HS-27A (cell line): ENCODE measurements around the gene PDE9A.

Experiments
- DNase-seq: peaks from one replicate; pipeline ENCODE4 v3.0.0-alpha.2; 2012; ENCODE audit warnings: low read depth, missing footprints

The PDE9A gene

DNA sequence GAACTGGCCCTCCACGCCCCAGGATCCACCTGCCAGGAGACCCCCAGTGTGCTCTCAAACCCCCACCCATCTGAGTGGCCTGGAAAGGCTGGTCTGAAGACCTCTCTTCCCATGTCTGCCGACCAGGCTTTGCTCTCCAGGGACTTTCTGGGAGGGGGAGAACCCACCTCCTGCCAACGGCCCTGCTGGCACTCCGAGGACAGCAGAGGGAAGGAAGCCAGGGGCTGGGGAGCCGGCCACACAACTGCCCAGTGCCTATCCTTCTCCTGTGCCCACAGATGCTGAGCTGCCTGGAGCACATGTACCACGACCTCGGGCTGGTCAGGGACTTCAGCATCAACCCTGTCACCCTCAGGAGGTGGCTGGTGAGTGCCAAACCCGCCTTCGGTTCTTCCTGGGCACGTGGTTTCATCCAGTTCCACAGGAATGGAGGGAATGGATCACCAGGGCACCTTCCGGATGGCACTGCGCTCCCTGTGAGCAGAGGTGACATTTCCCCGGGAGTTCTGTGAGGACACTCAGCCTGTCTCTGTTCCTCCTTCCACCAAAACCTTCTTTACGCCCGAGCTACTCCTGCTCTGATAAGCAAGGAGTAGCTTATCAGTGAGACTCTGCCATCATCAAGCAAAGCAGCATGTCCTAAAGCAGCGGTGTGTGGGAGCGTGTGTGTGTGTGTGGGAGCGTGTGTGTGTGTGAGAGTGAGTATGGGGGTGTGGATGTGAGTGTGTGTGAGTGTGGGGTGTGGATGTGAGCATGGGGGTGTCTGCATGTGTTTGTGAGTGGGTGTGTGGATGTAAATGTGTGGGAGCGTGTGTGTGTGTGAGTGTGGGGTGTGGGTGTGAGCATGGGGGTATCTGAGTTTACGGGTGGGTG, 105.5 kb downstream of the PDE9A start:
- no peak for DNase-seq

DNA sequence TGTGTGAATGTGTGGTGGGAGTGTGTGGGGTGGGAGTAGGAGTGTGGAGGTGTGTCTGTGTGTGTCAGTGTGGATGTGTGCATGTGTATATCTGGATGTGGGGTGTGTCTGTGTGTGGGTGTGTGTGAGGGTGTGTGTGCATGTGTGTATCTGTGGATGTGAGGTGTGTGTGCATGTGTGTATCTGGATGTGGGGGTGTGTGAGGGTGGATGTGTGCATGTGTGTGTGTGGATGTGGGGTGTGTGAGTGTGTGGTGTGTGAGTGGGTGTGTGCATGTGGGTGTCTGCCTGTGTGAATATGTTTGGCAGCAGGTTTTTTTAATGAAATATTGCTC, 106.1 kb downstream of the PDE9A start:
- no peak for DNase-seq

DNA sequence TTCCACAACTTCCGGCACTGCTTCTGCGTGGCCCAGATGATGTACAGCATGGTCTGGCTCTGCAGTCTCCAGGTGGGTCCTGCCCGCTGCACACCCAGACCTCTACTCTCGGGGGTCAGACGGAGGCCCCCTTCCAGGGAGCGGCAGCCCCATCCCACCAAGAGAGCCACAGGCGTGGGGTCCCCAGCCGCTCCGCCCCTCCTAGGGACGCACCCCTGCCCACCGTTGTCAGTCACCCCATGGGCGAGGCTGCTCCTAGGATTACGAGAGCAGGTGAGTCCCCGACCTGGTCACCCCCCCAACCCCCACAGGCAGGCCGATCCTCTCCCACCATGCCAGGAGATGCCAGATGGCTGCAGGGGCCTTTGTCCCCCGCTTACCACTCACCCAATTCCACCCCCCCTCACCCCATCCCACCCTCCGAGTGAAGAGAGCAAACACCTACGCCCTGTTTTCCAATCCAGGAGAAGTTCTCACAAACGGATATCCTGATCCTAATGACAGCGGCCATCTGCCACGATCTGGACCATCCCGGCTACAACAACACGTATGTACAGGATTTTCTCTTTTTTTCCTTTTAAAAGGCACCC, 107.0 kb downstream of the PDE9A start:
- DNase-seq: no peak

DNA sequence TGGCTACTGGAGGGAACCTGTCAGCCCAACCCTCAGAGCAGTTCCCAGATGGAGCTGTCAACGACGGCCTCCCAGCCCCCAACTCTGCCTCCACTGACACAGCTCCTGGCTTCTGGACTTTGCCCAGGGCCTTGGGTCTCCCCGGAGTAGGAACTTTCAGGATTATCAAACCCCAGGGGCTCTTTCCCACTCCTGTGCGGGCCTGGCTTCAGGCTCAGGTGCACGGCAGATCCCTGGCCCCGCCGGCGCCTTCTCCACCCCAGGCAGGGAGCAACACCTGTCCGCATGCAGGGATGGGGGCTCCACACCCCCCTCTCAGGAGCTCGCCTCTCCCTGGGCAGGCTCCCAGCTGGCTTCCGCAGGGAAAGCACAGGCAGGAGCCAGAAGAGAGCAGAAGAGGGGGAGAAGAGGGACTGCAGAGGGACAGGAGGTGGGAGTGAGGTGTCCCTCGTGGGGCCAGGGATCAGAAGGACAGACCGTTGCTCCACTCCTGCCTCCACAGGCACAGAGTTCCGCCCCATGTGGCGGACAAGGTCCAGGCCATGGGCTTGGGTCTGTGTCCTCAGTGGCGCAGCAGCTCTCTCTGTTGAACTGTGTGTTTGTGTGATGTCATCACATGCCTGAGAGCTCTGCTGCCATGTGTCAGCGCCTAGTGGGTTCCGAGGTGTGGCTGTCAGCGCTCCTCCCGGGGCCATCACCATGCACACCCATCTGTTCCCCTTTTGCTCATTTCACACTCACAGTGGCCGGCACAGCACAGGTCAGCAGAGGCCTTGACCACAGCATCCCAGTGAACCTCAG, 107.7 kb downstream of the PDE9A start:
- DNase-seq: no peak

DNA sequence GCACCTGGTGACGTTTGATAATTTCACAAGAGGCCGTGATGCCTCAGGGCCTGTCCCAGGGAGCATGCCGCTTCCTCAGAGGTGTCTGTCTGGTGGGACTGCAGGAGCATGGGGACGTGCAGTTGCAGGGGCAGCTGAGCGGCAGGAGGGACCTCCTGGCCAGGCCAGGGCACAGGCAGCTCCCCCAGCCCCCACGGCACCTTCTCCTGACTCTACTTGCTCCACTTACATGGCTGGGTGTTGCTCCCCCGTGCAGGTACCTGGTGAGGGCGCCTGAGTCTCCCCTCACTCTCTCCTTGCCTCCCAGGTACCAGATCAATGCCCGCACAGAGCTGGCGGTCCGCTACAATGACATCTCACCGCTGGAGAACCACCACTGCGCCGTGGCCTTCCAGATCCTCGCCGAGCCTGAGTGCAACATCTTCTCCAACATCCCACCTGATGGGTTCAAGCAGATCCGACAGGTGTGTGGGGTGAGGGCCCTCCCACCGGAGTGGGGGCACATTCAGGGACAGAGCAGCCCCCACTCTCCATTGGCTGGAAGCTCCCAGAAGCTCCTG, 108.4 kb downstream of the PDE9A start:
- no peak for DNase-seq

DNA sequence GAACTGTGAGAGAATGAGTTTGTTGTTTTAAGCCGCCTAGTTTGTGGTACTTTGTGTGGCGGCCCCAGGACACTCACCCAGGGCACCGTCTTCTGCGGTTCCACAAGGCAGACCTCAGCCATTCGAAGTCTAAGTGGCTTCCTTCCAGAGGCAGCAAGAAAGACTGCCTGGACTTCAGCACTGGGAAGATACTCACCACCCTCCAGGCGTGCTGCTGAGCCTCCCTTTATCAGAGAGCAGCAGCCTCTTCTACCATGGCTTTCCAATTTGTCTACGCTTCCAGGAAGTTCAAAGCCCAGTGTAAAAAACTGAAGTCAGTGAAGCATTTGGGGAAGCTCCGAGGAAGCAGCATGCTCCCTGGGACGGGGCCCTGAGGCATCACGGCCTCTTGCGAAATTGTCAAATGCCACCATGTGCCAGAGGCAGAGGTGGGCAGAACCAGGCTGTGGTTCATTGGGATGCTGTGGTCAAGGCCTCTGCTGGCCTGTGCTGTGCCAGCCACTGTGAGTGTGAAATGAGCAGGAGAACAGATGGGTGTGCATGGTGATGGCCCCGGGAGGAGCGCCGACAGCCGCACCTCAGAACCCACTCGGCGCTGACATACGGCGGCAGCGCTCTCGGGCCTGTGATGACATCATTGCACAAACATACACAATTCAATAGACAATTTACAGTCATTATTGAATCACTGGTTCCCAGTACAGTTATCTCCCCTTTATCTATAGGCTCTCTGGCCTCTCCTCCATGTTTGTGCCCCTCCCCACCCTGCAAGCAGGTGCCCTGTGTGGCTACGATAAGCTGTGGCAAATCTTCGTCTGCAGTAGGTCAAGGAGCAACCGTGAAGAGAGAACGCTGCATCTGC, 110.4 kb downstream of the PDE9A start:
- DNase-seq: no peak

DNA sequence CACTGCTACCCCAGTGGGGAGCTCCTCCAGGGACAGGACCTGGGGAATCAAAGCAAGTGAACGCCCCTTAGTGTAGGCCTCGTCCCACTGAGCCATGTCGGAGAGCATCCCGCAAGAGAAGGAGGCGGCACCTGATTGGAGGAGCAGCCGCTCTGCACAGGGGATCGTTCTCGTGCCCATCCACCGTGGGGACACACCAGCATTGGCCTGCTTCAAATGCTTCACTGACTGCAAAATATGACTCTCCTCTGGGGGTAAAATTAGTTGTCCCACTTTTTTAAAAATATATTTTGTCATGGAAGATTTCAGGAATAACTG, 111.0 kb downstream of the PDE9A start:
- no peak for DNase-seq

DNA sequence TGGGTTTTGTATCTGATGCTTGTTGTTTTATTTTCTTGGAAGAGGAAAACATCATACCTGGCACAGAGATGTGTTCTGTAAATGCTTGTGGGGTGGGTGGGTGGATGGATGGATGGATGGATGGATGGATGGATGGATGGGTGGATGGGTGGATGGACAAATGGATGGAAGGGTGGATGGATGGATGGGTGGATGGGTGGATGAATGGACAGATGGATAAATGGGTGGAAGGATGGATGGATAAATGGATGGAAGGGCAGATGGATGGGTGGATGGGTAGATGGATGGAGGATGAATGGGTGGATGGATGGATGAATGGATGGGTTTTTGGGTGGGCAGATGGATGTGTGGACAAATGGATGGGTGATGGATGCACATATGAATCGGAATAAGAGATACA, 111.5 kb downstream of the PDE9A start:
- DNase-seq: no peak

DNA sequence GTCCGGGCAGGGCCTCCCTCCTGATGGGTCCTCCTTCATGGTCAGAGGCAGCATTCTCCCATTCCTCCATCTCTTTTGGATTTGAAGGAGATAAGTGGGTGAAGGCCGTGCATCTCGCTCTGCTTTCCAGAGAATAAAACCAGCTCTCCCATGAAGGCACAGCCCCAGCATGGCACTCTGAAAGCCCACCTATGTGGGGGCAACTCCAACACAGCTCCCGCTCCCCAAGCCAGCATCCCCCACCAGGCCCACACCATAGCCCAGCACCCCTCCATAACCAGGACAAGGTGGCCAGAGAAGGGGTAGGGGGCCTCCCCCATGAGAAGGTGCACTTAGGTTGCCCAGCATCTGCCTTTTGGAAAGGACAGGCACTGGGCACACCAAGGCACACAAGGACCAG, 112.2 kb downstream of the PDE9A start:
- no peak for DNase-seq

DNA sequence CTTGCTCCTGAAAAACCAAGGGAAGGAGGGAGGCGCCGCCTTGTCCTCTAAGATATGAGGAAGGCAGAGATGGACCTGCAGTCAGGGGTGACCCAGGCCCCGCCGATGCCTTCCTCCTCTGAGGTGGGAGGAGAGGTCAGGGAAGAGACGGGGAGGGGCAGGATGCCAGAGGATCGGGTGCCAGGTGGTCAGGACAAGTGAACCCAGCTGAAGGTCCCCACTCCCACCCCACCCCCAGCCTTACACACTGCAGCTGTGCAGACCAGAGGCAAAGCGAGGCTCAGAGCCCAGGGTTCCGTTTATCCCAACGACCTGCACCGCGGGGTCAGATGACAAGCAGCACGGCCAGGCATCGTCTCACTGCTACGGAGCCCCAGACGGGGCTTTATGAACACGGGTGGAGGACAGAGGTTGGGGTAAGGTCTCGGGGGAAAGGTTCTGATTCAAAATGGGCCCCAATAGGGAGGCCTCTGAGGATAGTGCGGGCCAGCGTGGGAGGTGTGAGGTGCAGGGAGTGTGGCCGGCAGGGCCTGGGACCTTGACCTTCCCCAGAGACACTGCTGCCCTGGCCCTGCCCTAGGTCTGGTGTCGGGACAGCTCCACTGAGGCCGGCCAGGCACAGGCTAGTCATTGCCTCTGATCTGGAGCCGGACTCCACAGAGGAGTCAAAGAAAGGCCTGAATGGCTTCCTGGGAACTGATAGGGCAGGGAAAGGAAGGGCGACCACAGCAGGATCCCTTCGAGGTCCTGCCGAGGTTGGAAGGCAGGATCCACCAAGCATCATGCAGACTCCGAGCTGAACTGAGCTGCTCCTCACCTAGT, 113.5 kb downstream of the PDE9A start:
- no peak for DNase-seq

DNA sequence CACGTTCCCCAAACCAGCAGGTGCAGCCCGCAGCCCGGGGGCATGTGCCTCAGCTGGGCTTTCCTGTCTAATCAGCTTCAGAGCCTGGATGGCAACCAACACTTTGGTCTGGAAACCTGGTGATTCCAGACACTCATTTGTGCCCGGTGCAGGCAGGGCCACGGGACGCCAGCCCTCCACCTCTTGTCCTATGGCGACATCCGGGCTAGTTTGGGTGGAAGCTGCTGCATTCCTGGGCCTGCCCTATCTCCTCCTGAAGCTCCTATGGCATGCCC, 114.1 kb downstream of the PDE9A start:
- no peak for DNase-seq

DNA sequence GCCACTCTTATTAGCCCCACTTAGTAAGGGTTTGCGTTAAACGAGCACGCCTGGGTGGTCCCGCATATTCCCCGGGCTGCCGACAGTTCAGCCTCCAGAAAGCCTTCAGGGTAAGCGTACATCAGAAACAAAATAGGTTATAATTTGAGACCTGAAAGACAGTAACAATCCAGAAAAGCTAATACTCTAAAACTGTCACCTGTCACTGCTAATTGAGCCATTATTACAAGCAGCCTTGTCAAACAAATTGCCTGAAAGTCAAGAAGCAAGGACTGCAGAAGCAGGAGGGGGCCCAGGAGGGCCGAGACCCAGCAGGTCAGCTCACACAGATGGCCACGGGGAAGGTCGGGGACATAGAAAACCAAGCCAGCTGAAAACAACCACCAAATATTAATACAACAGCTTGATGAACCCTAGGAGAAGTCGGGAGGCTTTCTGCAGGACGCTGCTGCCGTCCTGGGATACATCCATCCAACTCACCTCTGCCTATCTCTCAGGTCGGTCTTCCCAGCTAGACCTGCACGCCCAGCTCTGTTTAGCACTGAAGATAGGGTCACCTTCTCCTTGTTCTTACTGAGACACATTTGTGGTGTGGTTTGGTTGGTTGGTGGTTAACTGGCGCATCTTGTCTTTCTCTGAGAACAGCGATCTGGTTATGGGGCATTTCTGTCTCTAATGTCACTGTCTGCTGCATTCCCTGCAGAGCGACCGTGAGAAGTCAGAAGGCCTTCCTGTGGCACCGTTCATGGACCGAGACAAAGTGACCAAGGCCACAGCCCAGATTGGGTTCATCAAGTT, 115.1 kb downstream of the PDE9A start:
- DNase-seq: no peak

DNA sequence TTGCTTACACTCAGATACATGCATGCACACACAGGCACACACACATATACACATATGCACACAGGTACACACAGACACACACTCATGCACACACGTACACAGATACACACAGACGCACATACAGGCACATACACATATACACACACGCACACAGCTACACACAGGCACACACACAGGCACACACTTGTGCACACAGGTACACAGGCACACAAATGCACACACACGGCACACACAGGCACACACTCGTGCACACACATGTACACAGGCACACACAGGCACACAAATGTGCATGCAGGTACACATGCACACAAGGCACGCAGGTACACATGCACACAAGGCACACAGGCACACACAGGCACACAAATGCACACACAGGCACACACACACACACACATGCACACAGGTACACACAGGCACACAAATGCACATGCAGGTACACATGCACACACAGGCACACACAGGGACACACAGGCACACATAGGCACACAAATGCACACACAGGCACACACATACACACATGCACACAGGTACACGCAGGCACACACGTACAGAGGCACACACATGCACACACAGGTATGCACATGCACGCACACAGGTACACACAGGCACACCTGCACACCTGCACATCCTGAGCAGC, 115.9 kb downstream of the PDE9A start:
- no peak for DNase-seq

DNA sequence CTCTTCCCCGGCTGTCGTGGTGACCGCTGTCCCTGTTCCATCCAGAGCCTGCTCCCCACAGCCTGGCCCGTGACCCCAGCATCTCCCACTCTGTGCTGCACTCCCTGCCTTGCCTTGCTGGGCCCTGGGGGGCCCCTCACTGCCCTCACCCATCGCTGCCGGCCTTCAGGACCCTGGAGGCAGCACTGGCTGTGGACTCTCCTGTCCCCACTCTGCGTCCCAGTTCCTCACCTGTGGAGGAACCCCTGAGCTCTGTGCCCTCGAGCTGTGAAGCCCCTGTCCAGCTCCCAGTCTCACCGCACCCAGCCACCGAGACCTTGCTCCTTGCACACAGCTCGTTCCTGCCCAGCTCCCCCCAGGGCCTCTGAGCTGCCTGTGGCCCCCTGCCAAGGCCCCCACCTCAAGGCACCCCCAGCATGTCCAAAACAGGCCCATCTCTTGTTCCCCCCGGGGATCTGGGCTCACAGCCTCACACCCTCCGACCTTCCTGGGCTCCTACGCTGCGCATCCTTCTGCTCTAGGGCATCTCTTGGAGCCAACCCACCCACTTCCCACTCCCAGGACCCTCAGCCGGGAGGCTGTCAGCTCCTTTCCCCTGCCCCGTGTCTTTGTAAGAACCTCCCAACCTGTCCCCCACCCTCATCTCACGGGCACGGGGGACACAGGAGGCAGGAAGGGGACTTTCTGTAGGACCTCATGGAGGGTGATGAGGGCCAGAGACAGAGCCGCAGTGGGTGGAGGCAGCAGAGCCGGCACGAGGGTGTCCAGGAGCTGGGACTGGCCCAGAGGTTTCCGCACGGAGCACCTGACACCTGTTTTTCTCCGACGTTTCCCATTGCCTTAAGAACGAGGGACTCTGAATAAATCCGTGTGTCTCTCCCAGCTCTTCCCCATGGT, 116.6 kb downstream of the PDE9A start:
- DNase-seq: no peak

DNA sequence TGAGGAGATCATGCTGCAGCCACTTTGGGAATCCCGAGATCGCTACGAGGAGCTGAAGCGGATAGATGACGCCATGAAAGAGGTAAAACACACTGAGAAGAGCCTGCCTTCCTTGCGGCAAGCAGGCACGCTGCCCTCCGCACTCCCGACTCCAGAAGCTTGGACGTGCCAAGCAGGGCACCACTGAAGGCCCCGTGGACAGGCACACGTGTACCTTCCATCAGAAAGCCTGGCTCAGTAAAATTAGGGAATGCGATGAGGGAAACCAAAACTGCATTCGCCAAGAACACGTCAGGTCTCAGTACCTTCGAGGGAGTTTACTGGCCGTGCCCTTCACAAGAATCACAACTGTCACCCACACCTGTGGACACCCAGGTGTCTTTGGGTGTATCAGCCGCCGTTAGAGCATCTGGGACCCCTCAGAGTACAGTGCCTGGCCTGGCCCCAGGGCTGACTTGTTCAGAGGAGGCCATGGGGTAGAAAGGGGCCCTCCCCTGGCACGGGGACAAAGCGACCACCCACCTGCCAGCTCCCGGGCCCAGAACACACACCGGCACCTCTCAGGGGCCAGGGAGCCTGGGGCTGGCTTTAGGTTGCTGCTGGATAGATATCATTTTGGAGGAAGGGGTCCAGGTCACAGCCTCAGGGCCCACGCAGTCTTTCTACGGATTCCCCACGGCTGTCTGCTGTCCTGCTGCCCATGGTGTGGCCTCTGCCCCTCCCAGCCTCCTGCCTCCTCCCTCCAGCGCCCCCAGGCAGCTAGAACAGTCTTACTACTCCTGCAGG, 117.5 kb downstream of the PDE9A start:
- no peak for DNase-seq

DNA sequence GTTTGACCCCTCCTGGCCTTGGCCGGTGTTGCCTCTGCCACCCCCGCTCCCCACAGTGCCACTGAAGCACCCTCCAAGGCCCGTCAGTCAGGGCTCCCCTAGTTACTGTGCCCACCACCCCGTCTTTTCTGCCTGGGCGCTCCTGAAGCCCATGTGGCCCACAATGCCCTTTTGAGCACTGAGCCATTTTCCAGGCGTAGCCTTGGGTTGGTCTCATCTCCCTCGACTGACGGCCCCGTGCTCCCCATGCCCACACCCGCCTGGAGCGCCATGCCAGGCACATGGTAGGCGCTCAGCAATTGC, 118.0 kb downstream of the PDE9A start:
- no peak for DNase-seq

DNA sequence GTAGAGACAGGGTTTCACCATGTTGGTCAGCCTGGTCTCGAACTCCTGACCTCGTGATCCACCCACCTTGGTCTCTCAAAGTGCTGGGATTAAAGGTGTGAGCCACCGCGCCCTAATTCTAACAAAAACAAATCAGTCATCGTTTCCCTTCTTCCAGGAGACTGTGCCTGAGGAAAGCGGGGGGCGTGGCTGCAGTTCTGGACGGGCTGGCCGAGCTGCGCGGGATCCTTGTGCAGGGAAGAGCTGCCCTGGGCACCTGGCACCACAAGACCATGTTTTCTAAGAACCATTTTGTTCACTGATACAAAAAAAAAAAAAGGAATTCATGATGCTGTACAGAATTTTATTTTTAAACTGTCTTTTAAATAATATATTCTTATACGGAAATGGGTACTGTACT, 121.7 kb downstream of the PDE9A start:
- no peak for DNase-seq

DNA sequence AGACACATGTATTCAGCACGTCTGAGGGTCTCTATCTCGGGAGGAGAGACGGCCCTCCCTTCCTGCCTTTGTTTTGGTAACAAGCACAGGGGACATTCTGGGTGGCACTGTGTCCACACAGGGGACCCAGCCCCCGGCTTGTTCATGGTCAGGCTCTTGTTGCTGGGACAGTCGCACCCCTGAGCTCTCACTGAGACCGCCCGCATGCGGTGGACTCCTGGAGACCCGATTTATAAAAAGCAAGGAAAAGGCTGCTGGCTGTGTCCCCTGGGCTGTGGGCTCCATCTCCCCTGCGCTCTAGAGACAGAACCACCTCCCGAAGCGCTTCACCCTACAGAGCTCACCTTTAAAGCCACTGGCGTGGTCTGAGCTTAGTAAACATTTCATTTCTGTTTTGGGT, 122.5 kb downstream of the PDE9A start:
- DNase-seq: no peak
